Amygdala (tissue), 56 donors: ENCODE data around the gene DIDO1.
"Not testable (repeated sequence)": the region's sequence is repeated elsewhere in the genome, so short reads cannot be mapped to it uniquely, and the experiment has no call there.

Experiments
- DNase-seq, 56 donors: peaks; one replicate each; lab custom pipeline; 2025; lab: John Stamatoyannopoulos, UW

Gene DIDO1

GRCh38 chr20:62962891-62963613 is 36.7 kb upstream of the DIDO1 start:
- no peak for DNase-seq

GRCh38 chr20:62962221-62962879 is 36.0 kb upstream of the DIDO1 start:
- DNase-seq, result no peak

GRCh38 chr20:62961799-62962198 is 35.5 kb upstream of the DIDO1 start:
- no peak for DNase-seq

GRCh38 chr20:62961310-62961783 is 35.0 kb upstream of the DIDO1 start:
- no peak for DNase-seq

- DNase-seq, result not testable (repeated sequence)
Measured at GRCh38 chr20:62960446-62961309, 34.4 kb upstream of the DIDO1 start.

- DNase-seq, result no peak
Measured at GRCh38 chr20:62959998-62960436, 33.7 kb upstream of the DIDO1 start.

- DNase-seq, result no peak
Measured at GRCh38 chr20:62959101-62959971, 33.0 kb upstream of the DIDO1 start.

- no peak for DNase-seq
Measured at GRCh38 chr20:62958388-62959100, 32.2 kb upstream of the DIDO1 start.

- DNase-seq, result no peak
Measured at GRCh38 chr20:62957136-62958117, 31.1 kb upstream of the DIDO1 start.

GRCh38 chr20:62956387-62957135 is 30.3 kb upstream of the DIDO1 start:
- no peak for DNase-seq

- DNase-seq, result no peak
Measured at GRCh38 chr20:62955519-62956386, 29.4 kb upstream of the DIDO1 start.

GRCh38 chr20:62953839-62954703 is 27.8 kb upstream of the DIDO1 start:
- peak in 42 of 56 donors; percentile 5 to 74 (median 36) for DNase-seq

- no peak for DNase-seq
Measured at GRCh38 chr20:62952968-62953838, 26.9 kb upstream of the DIDO1 start.

GRCh38 chr20:62952373-62952967 is 26.2 kb upstream of the DIDO1 start, which contains the start of gene SLC17A9:
TSS of gene SLC17A9 (plus strand) at chr20:62952709. CDS start at chr20:62952831, 122 bp downstream.
- DNase-seq, result peak in 8 of 56 donors; percentile 13 to 36 (median 24)
